Sigmoid colon (tissue), 7 donors: Measurements from ENCODE around the gene AP3S1. TPM values are rescaled to one million over a fixed set of nuclear protein-coding genes. Genes with fewer than 3 reads are reported as not detected.
A peak's percentile ranks its signal among the peaks of the same experiment; 100 is the strongest.

ENCODE experiments used
- DNase-seq: peaks from one replicate; pipeline ENCODE4 v3.0.0-alpha.2; 2019
- H3K27ac ChIP-seq, 4 donors: fragments of 200-600 bp; sonication (generic); one replicate each; pipeline ENCODE4 v1.5.1; 2016 to 2019; ENCODE audit warnings: mild to moderate bottlenecking in 1 of 4
- H3K27me3 ChIP-seq, 3 donors: fragments of 200-600 bp; sonication (generic); one replicate each; pipeline ENCODE4 v1.5.1; 2019; ENCODE audit warnings: mild to moderate bottlenecking in 1 of 3
- H3K36me3 ChIP-seq, 4 donors: fragments of 200-600 bp; sonication (generic); one replicate each; pipeline ENCODE4 v1.5.1; 2016 to 2019
- H3K4me1 ChIP-seq, 4 donors: fragments of 200-600 bp; sonication (generic); one replicate each; pipeline ENCODE4 v1.5.1; 2017 to 2019
- H3K4me3 ChIP-seq, 4 donors: fragments of 200-600 bp; sonication (generic); one replicate each; pipeline ENCODE4 v1.5.1; 2017 to 2019; ENCODE audit warnings: mild to moderate bottlenecking in 2 of 4, moderate library complexity in 1 of 4
- H3K9me3 ChIP-seq, 4 donors: fragments of 200-600 bp in 3 of 4; sonication (generic) in 3 of 4; one replicate each; pipeline versions ENCODE4 v1.5.1 to v1.6.1; 2013 to 2019
- CTCF ChIP-seq, 4 experiments: fragments of 450-650 bp in 3 of 4; fragments of 200-600 bp in 1 of 4; IDR thresholded peaks; one replicate each; pipeline ENCODE4 v1.5.1; 2016 to 2019; ENCODE audit warnings: antibody characterized with exemption in 4 of 4, mild to moderate bottlenecking in 3 of 4, moderate library complexity in 2 of 4
- EP300 ChIP-seq, 4 donors: sonication (generic); formaldehyde crosslinking; IDR thresholded peaks; one replicate each; pipeline ENCODE4 v1.6.1; 2017; ENCODE audit warnings: antibody characterized with exemption in 4 of 4
- POLR2A ChIP-seq, 2 donors: fragments of 450-650 bp; IDR thresholded peaks; one replicate each; pipeline ENCODE4 v1.6.1; 2016; ENCODE audit warnings: antibody characterized with exemption in 2 of 2, mild to moderate bottlenecking in 2 of 2, moderate library complexity in 2 of 2
- POLR2AphosphoS5 ChIP-seq, 4 donors: sonication (generic); formaldehyde crosslinking; IDR thresholded peaks; one replicate each; pipeline ENCODE4 v1.6.1; 2017; ENCODE audit warnings: antibody characterized with exemption in 4 of 4
- WGBS, 2 donors: extraction: QIAGEN DNeasy Blood & Tissue Kit; methylation state at CpG; one replicate each; pipeline ENCODE4 v1.1.7; 2013; 5-methylcytosine and 5-hydroxymethylcytosine counted together
- intact Hi-C: fragments of 100-400 bp; cut with DNase I; formaldehyde crosslinking; loops from one replicate; pipeline ENCODE4 v1.15.1; 2023
- polyA plus RNA-seq, 3 donors: library from polyadenylated mRNA; stranded (reverse); fragments of 200-250 nt; gene quantifications; one replicate each; pipeline ENCODE4 v1.2.3, GENCODE V29; 2013
- total RNA-seq, 4 donors: library from RNA; depleted of rRNA; stranded (reverse); fragments of >200 nt; gene quantifications; one replicate each; pipeline ENCODE4 v1.1.0, GENCODE V29; 2016
- donor health status: healthy with polysubstance abuse.
- donor health status: Bipolar disorder and iron deficiency.
- donor health status: healthy.

AP3S1 gene
- total and polyA plus RNA-seq, 7 donors: 59.7 to 229 (median 128) TPM

DNA sequence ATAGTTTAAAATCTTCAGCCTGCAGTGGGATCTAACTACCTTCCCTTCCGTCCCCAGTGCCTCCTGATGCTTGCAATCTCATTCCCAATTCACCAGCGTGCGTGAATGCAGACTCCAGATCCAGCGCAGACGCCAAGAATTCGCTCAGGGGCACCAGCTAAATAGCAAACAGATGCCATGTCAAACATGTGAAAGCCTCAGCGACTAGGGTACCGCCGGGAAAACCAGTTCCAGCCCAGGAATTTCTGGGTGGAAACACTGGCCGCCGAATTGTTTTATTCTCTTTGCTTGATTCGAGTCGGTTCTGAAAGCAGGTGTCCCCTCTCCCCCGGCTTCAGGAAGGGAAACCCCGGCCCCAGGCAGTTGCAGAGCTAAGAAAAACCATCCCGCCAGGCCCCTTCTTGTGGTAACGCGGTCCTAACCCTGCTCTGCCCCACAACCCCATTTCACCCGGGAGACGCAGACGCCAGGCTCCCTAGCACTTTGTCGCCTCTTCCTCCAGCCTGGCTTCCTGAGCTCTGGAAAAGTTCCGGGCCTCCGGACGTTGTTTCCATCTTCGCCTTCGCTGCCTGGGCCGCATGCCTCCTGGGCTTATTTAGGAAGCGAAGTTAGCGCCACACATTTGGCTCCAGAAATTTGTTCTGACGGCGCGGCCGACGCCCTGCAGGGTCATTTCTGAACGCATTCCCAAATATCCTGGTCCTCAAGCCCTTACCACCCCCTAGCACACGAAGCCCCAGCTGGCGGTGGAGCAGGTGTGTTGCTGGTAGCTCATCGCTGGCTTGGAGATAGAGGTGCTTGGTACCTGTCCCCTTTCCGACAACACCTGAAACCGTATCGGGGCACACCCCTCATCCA is 119.9 kb downstream of the AP3S1 start:
- Histone ChIP-seq H3K4me1 (peaks cover 0 to 21% (median 20%) of the 10 kb centered on the region in 4 donors), H3K27ac (peak overlapping the region in 2 of 4 donors; percentile 22 to 67), H3K27me3 (peaks cover 18 to 84% (median 69%) of the 10 kb centered on the region in 3 donors), H3K9me3 (no peaks in the 10 kb centered on the region), H3K4me3 (peak overlapping the region in 3 of 4 donors; percentile 18 to 44 (median 31)), H3K36me3 (no peaks in the 10 kb centered on the region)
- WGBS, 2 donors: 9 to 15% methylated on average over 42 of the region's 42 CpGs
- no peak for TF ChIP-seq CTCF (IDR thresholded peaks at IDR 0.05)
- DNase-seq: no peak
- intact Hi-C loops: no loop called here

DNA sequence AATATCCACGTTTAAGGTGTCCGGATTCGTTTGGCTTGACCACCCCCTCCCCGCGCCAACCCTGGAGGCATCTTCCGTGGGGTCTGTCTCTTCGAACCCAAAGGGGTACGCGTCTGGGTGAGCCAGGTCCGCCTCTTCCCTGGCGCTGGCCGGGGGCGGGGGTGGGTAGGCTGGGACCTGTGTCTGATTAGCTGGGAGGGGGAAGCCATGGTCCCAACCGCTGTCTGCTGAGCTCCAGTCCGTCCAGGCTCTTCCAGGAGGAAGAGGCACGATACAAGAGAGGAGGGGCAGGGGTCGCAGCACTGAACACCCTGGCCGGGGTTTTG is 120.5 kb downstream of the AP3S1 start, which contains the start of gene LVRN:
Gene LVRN, plus strand, starts transcription at position 237 of the 326 bp plus-strand sequence. CDS start 143 bp downstream, outside the sequence.
- Histone ChIP-seq H3K27me3 (peaks cover 18 to 79% (median 66%) of the 10 kb centered on the region in 3 donors), H3K36me3 (no peaks in the 10 kb centered on the region), H3K9me3 (no peaks in the 10 kb centered on the region), H3K4me3 (peak within 1 kb of the TSS; percentile 12 to 44 (median 37)), H3K4me1 (peaks cover 0 to 21% (median 20%) of the 10 kb centered on the region in 4 donors), H3K27ac (peak within 1 kb of the TSS in 2 of 4 donors; percentile 22 to 67)
- no peak for DNase-seq
- TF ChIP-seq POLR2AphosphoS5 (IDR thresholded peaks at IDR 0.05): no peak
- TF ChIP-seq EP300 (IDR thresholded peaks at IDR 0.05): no peak
- no peak for TF ChIP-seq CTCF (IDR thresholded peaks at IDR 0.05)
- no peak for TF ChIP-seq POLR2A (IDR thresholded peaks at IDR 0.05)
- intact Hi-C loops: no loop called here
- 9 to 16% methylated on average over 18 of the region's 18 CpGs for WGBS, 2 donors

GRCh38 chr5:115962565-115963402 is 121.0 kb downstream of the AP3S1 start:
- 4 to 12% methylated on average over 71 of the region's 71 CpGs for WGBS, 2 donors
- Histone ChIP-seq H3K36me3 (no peaks in the 10 kb centered on the region), H3K9me3 (no peaks in the 10 kb centered on the region), H3K4me3 (peak overlapping the region; percentile 12 to 44 (median 37)), H3K27me3 (peaks cover 18 to 73% (median 60%) of the 10 kb centered on the region in 3 donors), H3K4me1 (peaks cover 0 to 21% (median 20%) of the 10 kb centered on the region in 4 donors), H3K27ac (peak overlapping the region in 2 of 4 donors; percentile 22 to 67)
- peak; percentile 65 for DNase-seq
- intact Hi-C loops: no loop called here
- TF ChIP-seq POLR2AphosphoS5 (IDR thresholded peaks at IDR 0.05) (no peak), POLR2A (IDR thresholded peaks at IDR 0.05) (no peak), CTCF (IDR thresholded peaks at IDR 0.05) (no peak), EP300 (IDR thresholded peaks at IDR 0.05) (no peak)

DNA sequence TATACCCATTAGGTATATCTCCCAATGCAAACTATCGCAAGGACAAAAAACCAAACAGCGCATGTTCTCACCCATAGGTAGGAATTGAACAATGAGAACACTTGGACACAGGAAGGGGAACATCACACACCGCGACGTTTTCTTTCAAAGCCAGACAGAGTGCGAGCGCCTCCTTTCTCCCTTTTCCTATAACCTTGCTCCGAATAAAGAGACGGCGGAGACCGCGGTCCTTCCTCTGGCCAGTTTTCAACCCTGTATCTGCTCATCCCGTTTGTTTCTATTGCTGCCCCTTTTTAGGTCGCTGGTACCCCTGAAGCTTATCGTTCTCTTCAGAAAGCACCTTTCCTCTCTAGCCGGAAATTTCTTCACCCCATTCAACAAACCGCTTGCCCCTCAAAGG is 121.8 kb downstream of the AP3S1 start:
- Histone ChIP-seq H3K4me1 (peaks cover 0 to 21% (median 20%) of the 10 kb centered on the region in 4 donors), H3K4me3 (peak overlapping the region in 2 of 4 donors; percentile 31 to 43), H3K36me3 (no peaks in the 10 kb centered on the region), H3K27me3 (peaks cover 18 to 66% (median 52%) of the 10 kb centered on the region in 3 donors), H3K27ac (no peak overlapping the region), H3K9me3 (no peaks in the 10 kb centered on the region)
- intact Hi-C loops: no loop called here
- no peak for DNase-seq
- 25 to 38% methylated on average over 17 of the region's 17 CpGs for WGBS, 2 donors
- TF ChIP-seq POLR2AphosphoS5 (IDR thresholded peaks at IDR 0.05) (no peak), POLR2A (IDR thresholded peaks at IDR 0.05) (no peak), EP300 (IDR thresholded peaks at IDR 0.05) (no peak), CTCF (IDR thresholded peaks at IDR 0.05) (no peak)

Other genes with a start within 250 kb of the AP3S1 start
- gene TICAM2, start 239.5 kb upstream of the AP3S1 start, total RNA-seq: 1 to 10 TPM in 2 of 4 donors, under 1 TPM in 2; 0.95 to 3.9 (median 2.3) TPM
- 1 to 10 TPM in 2 of 3 donors, not detected in 1; 1.9 to 2.1 TPM for gene TICAM2, start 239.5 kb upstream of the AP3S1 start, polyA plus RNA-seq
- 100 to 1,000 TPM in 1 of 4 donors, 10 to 100 TPM in 3; 80.8 to 104 (median 88.2) TPM for gene TMED7, start 215.9 kb upstream of the AP3S1 start, total RNA-seq
- gene TMED7, start 215.9 kb upstream of the AP3S1 start, polyA plus RNA-seq: 10 to 100 TPM; 10.8 to 28.9 (median 14.3) TPM
- gene CDO1, start 25.3 kb upstream of the AP3S1 start, total RNA-seq: 10 to 100 TPM; 16.8 to 21.4 (median 20.0) TPM
- gene CDO1, start 25.3 kb upstream of the AP3S1 start, polyA plus RNA-seq: 1 to 10 TPM in 2 of 3 donors, not detected in 1; 5.4 to 6.3 TPM
- 10 to 100 TPM; 35.3 to 82.5 (median 56.0) TPM for gene ATG12, start 370 bp upstream of the AP3S1 start, total RNA-seq
- gene ATG12, start 370 bp upstream of the AP3S1 start, polyA plus RNA-seq: 10 to 100 TPM; 29.5 to 46.0 (median 34.2) TPM
- 1 to 10 TPM; 3.0 to 5.4 (median 4.0) TPM for gene LVRN, start 120.5 kb downstream of the AP3S1 start, total RNA-seq
- gene LVRN, start 120.5 kb downstream of the AP3S1 start, polyA plus RNA-seq: 1 to 10 TPM in 1 of 3 donors, under 1 TPM in 2; 0.23 to 8.4 (median 0.45) TPM
- not detected for gene ARL14EPL, start 190.5 kb downstream of the AP3S1 start, total RNA-seq
- under 1 TPM in 1 of 3 donors, not detected in 2; 0.04 TPM for gene ARL14EPL, start 190.5 kb downstream of the AP3S1 start, polyA plus RNA-seq
- gene COMMD10, start 243.1 kb downstream of the AP3S1 start, total RNA-seq: 10 to 100 TPM; 27.3 to 47.7 (median 41.3) TPM
- 10 to 100 TPM; 17.8 to 28.7 (median 21.6) TPM for gene COMMD10, start 243.1 kb downstream of the AP3S1 start, polyA plus RNA-seq